Natural killer cell (primary cell): ENCODE results near the gene NRG3. TPM values are rescaled to one million over a fixed set of nuclear protein-coding genes. Genes with fewer than 3 reads are reported as not detected.

Experiments used
- ATAC-seq, 3 donors: fragments of 150-1000 bp in 2 of 3; fragments of 200-7000 bp in 1 of 3; cut with Tn5 transposase; 1 replicate in 1 of 3; 2 replicates in 2 of 3; pipeline ENCODE4 v1.10.0; 2021; ENCODE audit warnings: mild to moderate bottlenecking in 2 of 3, moderate library complexity in 2 of 3
- DNase-seq, 2 donors: peaks; one replicate each; pipeline versions ENCODE4 v3.0.0 to v3.0.0-alpha.2; 2013 to 2021; ENCODE audit warnings: mixed read lengths in 1 of 2
- H3K27ac ChIP-seq: one replicate; pipeline ENCODE4 v1.5.1; 2013; ENCODE audit warnings: mild to moderate bottlenecking, low read length
- H3K27me3 ChIP-seq: one replicate; pipeline ENCODE4 v1.6.1; 2013; ENCODE audit warnings: low read length; ENCODE audit not compliant: control insufficient read depth, insufficient read depth
- H3K36me3 ChIP-seq: one replicate; pipeline ENCODE4 v1.6.1; 2013; ENCODE audit warnings: low read length; ENCODE audit not compliant: control insufficient read depth, insufficient read depth
- H3K4me1 ChIP-seq: one replicate; pipeline ENCODE4 v1.6.1; 2013; ENCODE audit warnings: low read length; ENCODE audit not compliant: control insufficient read depth, insufficient read depth
- H3K4me3 ChIP-seq: one replicate; pipeline ENCODE4 v1.5.1; 2013; ENCODE audit warnings: low read length
- H3K9me3 ChIP-seq: one replicate; pipeline ENCODE4 v1.6.1; 2013; ENCODE audit warnings: low read length; ENCODE audit not compliant: control insufficient read depth, insufficient read depth
- H3K27ac Mint-ChIP-seq, 2 donors: one replicate each; pipeline ENCODE4 v1.8.0; 2022; ENCODE audit warnings: mild to moderate bottlenecking in 2 of 2, mixed read lengths in 2 of 2, moderate library complexity in 1 of 2
- H3K27me3 Mint-ChIP-seq, 2 donors: one replicate each; pipeline ENCODE4 v1.8.0; 2022; ENCODE audit warnings: low read depth in 2 of 2, mixed read lengths in 2 of 2
- H3K36me3 Mint-ChIP-seq: one replicate; pipeline ENCODE4 v1.8.0; 2022; ENCODE audit warnings: mixed read lengths
- H3K4me1 Mint-ChIP-seq, 2 donors: one replicate each; pipeline ENCODE4 v1.8.0; 2022; ENCODE audit warnings: mixed read lengths in 2 of 2
- H3K4me3 Mint-ChIP-seq: one replicate; pipeline ENCODE4 v1.8.0; 2022; ENCODE audit warnings: mild to moderate bottlenecking, moderate library complexity, mixed read lengths
- H3K9me3 Mint-ChIP-seq, 2 donors: one replicate each; pipeline ENCODE4 v1.8.0; 2022; ENCODE audit warnings: mixed read lengths in 2 of 2
- CTCF ChIP-seq: fragments of 200-600 bp; IDR thresholded peaks from one replicate; pipeline ENCODE4 v1.8.0; 2022; ENCODE audit warnings: antibody characterized with exemption
- WGBS: methylation state at CpG from one replicate; pipeline ENCODE4 v1.1.7; 2013; ENCODE audit warnings: missing lambda C conversion rate; ENCODE audit not compliant: insufficient coverage; 5-methylcytosine and 5-hydroxymethylcytosine counted together
- intact Hi-C: fragments of 100-400 bp; cut with micrococcal nuclease; formaldehyde crosslinking; loops from one replicate; pipeline ENCODE4 v1.14.2; 2022
- total RNA-seq, 4 donors: library from RNA; stranded (reverse); fragments of 120-200 nt in 1 of 4; gene quantifications; one replicate each; pipeline versions ENCODE4 v1.2.3 to v1.2.4, GENCODE V29; 2013 to 2022

The NRG3 gene
- total RNA-seq, 3 donors from 2014 or later (not counting 1 experiment from before 2014, with no cell fraction given) = not detected

DNA sequence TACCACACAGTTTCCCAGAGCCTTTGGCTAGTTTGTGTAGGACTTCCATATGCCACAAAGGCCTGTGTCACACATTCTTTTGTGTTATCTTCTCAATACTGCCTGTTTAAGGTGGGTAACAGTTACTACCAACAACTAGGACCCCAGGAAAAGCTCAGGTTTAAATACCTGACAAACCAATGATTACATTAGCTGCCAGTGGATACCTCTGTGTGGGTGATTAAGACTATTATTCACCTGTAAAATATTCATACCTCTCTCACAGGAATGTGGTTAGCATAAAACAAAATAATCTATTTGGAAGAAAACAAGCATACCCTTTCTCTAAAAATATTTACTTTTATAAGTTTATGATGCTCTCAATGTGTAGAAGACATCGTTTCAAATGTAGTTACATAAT, 1007.7 kb downstream of the NRG3 start:
- no peak overlapping the region for H3K4me3 ChIP-seq
- no peaks in the 10 kb centered on the region for H3K4me1 ChIP-seq
- H3K9me3 ChIP-seq = peaks cover 2% of the 10 kb centered on the region
- H3K4me1 Mint-ChIP-seq = no peaks in the 10 kb centered on the region
- H3K9me3 Mint-ChIP-seq = peaks cover 8 to 14% of the 10 kb centered on the region in 2 donors
- no peak for TF ChIP-seq CTCF
- no peaks in the 10 kb centered on the region for H3K36me3 ChIP-seq
- no peaks in the 10 kb centered on the region for H3K27me3 ChIP-seq
- no peak overlapping the region for H3K27ac Mint-ChIP-seq
- no peak for ATAC-seq
- no peak overlapping the region for H3K4me3 Mint-ChIP-seq
- intact Hi-C loops = no loop called here
- H3K36me3 Mint-ChIP-seq = no peaks in the 10 kb centered on the region
- DNase-seq = no peak
- no CpG with 5 or more reads among the region's 1 CpG for WGBS
- H3K27me3 Mint-ChIP-seq = no peaks in the 10 kb centered on the region
- no peak overlapping the region for H3K27ac ChIP-seq

GRCh38 chr10:82883603-82884002, 1008.6 kb downstream of the NRG3 start:
- Histone ChIP-seq H3K36me3 (no peaks in the 10 kb centered on the region), H3K4me3 (no peak overlapping the region), H3K9me3 (no peaks in the 10 kb centered on the region), H3K27me3 (no peaks in the 10 kb centered on the region), H3K4me1 (no peaks in the 10 kb centered on the region), H3K27ac (no peak overlapping the region)
- 100% methylated on average over 1 of the region's 1 CpG for WGBS
- no peak overlapping the region for H3K4me3 Mint-ChIP-seq
- peaks cover 4% of the 10 kb centered on the region for H3K36me3 Mint-ChIP-seq
- peaks cover 10 to 13% of the 10 kb centered on the region in 2 donors for H3K9me3 Mint-ChIP-seq
- H3K4me1 Mint-ChIP-seq = no peaks in the 10 kb centered on the region
- intact Hi-C loops = no loop called here
- H3K27ac Mint-ChIP-seq = no peak overlapping the region
- H3K27me3 Mint-ChIP-seq = no peaks in the 10 kb centered on the region
- no peak for TF ChIP-seq CTCF
- ATAC-seq = no peak
- no peak for DNase-seq

DNA sequence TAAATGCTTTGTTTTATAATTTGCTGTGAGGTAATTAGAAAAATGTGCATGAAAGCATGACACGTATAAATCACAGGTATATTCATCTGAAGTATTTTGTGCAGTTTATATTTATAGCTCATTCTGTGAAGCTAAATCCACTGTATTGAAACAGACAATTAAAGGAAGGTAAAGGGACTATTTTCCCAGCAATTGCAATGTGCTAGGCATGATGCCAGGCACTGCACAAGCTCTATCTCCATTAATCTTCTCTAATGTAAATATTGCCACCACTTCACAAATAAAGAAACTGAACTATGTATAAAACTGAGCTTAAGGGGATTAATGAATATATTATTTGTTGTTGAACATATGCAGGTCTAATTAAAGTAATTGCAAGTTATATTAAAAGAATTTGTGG, 1012.5 kb downstream of the NRG3 start:
- intact Hi-C loops = no loop called here
- no peaks in the 10 kb centered on the region for H3K9me3 ChIP-seq
- no peak overlapping the region for H3K4me3 ChIP-seq
- Mint-ChIP-seq H3K27me3 (no peaks in the 10 kb centered on the region), H3K27ac (no peak overlapping the region), H3K4me3 (no peak overlapping the region), H3K4me1 (no peaks in the 10 kb centered on the region), H3K36me3 (peaks cover 8% of the 10 kb centered on the region), H3K9me3 (peaks cover 7 to 14% of the 10 kb centered on the region in 2 donors)
- no peak for TF ChIP-seq CTCF
- no peaks in the 10 kb centered on the region for H3K27me3 ChIP-seq
- H3K36me3 ChIP-seq = no peaks in the 10 kb centered on the region
- 100% methylated on average over 1 of the region's 1 CpG for WGBS
- no peak for ATAC-seq
- no peak for DNase-seq
- no peaks in the 10 kb centered on the region for H3K4me1 ChIP-seq
- no peak overlapping the region for H3K27ac ChIP-seq

GRCh38 chr10:82888809-82889455, 1013.9 kb downstream of the NRG3 start:
- Mint-ChIP-seq H3K4me3 (no peak overlapping the region), H3K27me3 (no peaks in the 10 kb centered on the region), H3K4me1 (no peaks in the 10 kb centered on the region), H3K36me3 (peaks cover 8% of the 10 kb centered on the region), H3K27ac (no peak overlapping the region), H3K9me3 (peaks cover 7 to 14% of the 10 kb centered on the region in 2 donors)
- no peak overlapping the region for H3K27ac ChIP-seq
- WGBS = 52% methylated on average over 10 of the region's 10 CpGs
- ATAC-seq (no peak), DNase-seq (no peak)
- no peaks in the 10 kb centered on the region for H3K27me3 ChIP-seq
- H3K4me3 ChIP-seq = no peak overlapping the region
- TF ChIP-seq CTCF = no peak
- H3K9me3 ChIP-seq = no peaks in the 10 kb centered on the region
- intact Hi-C loops = no loop called here
- H3K4me1 ChIP-seq = no peaks in the 10 kb centered on the region
- no peaks in the 10 kb centered on the region for H3K36me3 ChIP-seq
